ENCODE measurements around the gene N4BP2L1. TPM values are rescaled to one million over a fixed set of nuclear protein-coding genes. Genes with fewer than 3 reads are reported as not detected.
A peak's percentile ranks its signal among the peaks of the same experiment; 100 is the strongest.

Gene N4BP2L1
- total RNA-seq, 2 donors from 2014 or later, result 17.1 to 31.7 TPM

DNA sequence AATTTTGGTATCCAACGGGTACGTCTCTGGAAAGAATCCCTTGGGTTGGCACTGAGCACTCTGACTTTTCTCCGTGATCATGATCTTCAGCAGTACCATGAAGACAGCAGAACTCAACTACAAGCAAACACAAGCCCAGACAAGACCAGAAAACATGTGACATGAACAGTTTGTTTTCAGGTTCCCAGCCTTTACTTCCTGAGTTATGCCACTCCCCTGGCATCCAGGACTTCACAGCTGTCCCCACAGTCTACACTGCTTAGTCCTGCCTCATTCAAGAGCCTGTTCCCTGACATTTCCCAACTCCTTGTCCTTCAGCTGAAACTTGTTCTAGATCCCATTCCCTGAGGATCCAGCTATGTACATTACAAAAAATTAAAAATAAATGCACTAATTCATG lies 4.9 kb upstream of the N4BP2L1 start:
- no peaks in the 10 kb centered on the region for H3K27me3 ChIP-seq (replicated peaks; ENCODE audit: insufficient read depth)
- ATAC-seq (ENCODE audit: insufficient number of reproducible peaks, low FRiP score, low read depth), result no peak
- TF ChIP-seq, protein P1, sequence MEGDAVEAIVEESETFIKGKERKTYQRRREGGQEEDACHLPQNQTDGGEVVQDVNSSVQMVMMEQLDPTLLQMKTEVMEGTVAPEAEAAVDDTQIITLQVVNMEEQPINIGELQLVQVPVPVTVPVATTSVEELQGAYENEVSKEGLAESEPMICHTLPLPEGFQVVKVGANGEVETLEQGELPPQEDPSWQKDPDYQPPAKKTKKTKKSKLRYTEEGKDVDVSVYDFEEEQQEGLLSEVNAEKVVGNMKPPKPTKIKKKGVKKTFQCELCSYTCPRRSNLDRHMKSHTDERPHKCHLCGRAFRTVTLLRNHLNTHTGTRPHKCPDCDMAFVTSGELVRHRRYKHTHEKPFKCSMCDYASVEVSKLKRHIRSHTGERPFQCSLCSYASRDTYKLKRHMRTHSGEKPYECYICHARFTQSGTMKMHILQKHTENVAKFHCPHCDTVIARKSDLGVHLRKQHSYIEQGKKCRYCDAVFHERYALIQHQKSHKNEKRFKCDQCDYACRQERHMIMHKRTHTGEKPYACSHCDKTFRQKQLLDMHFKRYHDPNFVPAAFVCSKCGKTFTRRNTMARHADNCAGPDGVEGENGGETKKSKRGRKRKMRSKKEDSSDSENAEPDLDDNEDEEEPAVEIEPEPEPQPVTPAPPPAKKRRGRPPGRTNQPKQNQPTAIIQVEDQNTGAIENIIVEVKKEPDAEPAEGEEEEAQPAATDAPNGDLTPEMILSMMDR (IDR thresholded peaks at IDR 0.05), result no peak
- no peak overlapping the region for H3K27ac ChIP-seq
- H3K4me3 ChIP-seq, result no peak overlapping the region
- H3K9me3 ChIP-seq, result no peaks in the 10 kb centered on the region
- no peaks in the 10 kb centered on the region for H3K36me3 ChIP-seq
- no peak for DNase-seq (ENCODE audit: low spot score)
- H3K4me1 ChIP-seq (ENCODE audit: control insufficient read depth in 1 of 2, low read depth in 2 of 2), result peaks cover 6 to 10% of the 10 kb centered on the region in 2 donors

GRCh38 chr13:32431361-32431760 lies 3.4 kb upstream of the N4BP2L1 start:
- Histone ChIP-seq H3K36me3 (no peaks in the 10 kb centered on the region), H3K27ac (no peak overlapping the region)

DNA sequence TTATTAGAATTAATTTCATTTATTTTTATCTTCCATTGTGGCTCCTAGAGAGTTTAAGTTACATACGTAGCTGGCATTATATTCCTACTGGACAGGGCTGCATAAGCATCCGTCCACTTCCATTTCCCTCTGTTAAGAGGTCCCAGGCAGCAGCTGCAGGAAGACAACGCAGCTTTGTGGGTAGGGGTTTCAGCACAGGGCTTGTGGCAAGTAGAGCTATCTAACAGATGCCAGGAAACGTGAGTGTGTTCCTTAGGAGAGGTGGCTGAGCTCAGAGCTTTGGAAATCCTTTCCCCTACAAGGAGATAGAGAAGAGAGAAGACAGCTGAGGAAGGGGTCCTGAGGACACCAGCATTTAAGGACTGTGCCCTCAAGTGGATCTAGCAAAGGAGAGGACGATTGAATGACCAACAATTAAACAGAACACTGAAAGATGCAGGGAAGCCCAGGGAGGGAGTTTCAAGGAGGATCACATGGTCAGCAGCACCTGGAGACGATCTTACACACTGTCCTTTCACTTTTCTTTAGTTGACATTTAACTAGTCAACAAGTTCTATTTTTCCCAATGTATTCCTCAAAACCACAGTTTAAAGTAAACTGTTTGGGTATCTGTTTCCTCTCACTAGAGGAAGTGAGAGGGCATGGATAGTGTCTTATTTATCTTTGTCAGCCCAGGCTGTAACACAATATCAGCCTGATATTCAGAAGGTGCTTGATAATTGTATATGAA lies 2.3 kb upstream of the N4BP2L1 start:
- Histone ChIP-seq H3K4me3 (no peak overlapping the region), H3K27ac (no peak overlapping the region), H3K36me3 (no peaks in the 10 kb centered on the region), H3K9me3 (no peaks in the 10 kb centered on the region), H3K4me1 (ENCODE audit: control insufficient read depth in 1 of 2, low read depth in 2 of 2) (peaks cover 12 to 26% of the 10 kb centered on the region in 2 donors), H3K27me3 (replicated peaks; ENCODE audit: insufficient read depth) (no peaks in the 10 kb centered on the region)
- ATAC-seq (ENCODE audit: insufficient number of reproducible peaks, low FRiP score, low read depth), result no peak
- DNase-seq (ENCODE audit: low spot score), result no peak
- TF ChIP-seq, protein P1 (IDR thresholded peaks at IDR 0.05), result no peak

More at GRCh38 chr13:32431361-32431760, 3.4 kb upstream of the N4BP2L1 start:
- Histone ChIP-seq H3K9me3 (no peaks in the 10 kb centered on the region), H3K4me1 (ENCODE audit: control insufficient read depth in 1 of 2, low read depth in 2 of 2) (peaks cover 6 to 14% of the 10 kb centered on the region in 2 donors), H3K27me3 (replicated peaks; ENCODE audit: insufficient read depth) (no peaks in the 10 kb centered on the region), H3K4me3 (no peak overlapping the region)
- no peak for DNase-seq (ENCODE audit: low spot score)
- TF ChIP-seq, protein P1 (IDR thresholded peaks at IDR 0.05), result no peak
- ATAC-seq (ENCODE audit: insufficient number of reproducible peaks, low FRiP score, low read depth), result no peak

DNA sequence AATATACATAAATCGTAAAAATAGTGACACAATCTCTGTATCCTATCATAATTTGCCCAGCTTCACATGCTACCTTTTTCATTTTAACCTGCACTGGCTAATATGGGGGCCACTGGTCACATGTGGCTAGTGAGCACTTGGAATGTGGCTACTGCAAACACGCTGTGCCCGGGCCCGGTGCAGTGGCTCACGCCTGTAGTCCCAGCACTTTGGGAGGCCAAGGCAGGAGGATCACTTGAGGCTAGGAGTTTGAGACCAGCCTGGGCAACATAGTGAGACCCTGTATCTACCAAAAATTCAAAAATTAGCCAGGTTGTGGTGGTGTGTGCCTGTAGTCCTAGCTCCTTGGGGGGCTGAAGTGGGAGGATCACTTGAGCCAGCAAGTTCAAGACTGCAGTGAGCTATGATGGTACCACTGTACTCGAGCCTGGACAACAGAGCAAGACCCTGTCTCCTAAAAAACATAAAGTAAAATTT lies 1.5 kb upstream of the N4BP2L1 start:
- DNase-seq (ENCODE audit: low spot score), result no peak
- Histone ChIP-seq H3K4me1 (ENCODE audit: control insufficient read depth in 1 of 2, low read depth in 2 of 2) (peaks cover 13 to 27% of the 10 kb centered on the region in 2 donors), H3K36me3 (no peaks in the 10 kb centered on the region), H3K4me3 (no peak overlapping the region), H3K27me3 (replicated peaks; ENCODE audit: insufficient read depth) (no peaks in the 10 kb centered on the region), H3K27ac (peak overlapping the region in 1 of 2 donors; percentile 79), H3K9me3 (no peaks in the 10 kb centered on the region)
- TF ChIP-seq, protein P1 (IDR thresholded peaks at IDR 0.05), result no peak
- no peak for ATAC-seq (ENCODE audit: insufficient number of reproducible peaks, low FRiP score, low read depth)

GRCh38 chr13:32428581-32429432 lies 877 bp upstream of the N4BP2L1 start:
- Histone ChIP-seq H3K4me3 (peak overlapping the region; percentile 85), H3K9me3 (no peaks in the 10 kb centered on the region), H3K4me1 (ENCODE audit: control insufficient read depth in 1 of 2, low read depth in 2 of 2) (peaks cover 13 to 27% of the 10 kb centered on the region in 2 donors), H3K27ac (peak overlapping the region; percentile 79 to 89), H3K27me3 (replicated peaks; ENCODE audit: insufficient read depth) (no peaks in the 10 kb centered on the region), H3K36me3 (no peaks in the 10 kb centered on the region)
- DNase-seq (ENCODE audit: low spot score) (no peak), ATAC-seq (ENCODE audit: insufficient number of reproducible peaks, low FRiP score, low read depth) (peak; percentile 4)
- TF ChIP-seq, protein P1 (IDR thresholded peaks at IDR 0.05), result no peak
